Spleen (tissue), 11 donors: ENCODE measurements around the gene DNAH10. TPM values are rescaled to one million over a fixed set of nuclear protein-coding genes. Genes with fewer than 3 reads are reported as not detected.
A peak's percentile ranks its signal among the peaks of the same experiment; 100 is the strongest.

Source experiments
- DNase-seq: peaks from one replicate; pipeline ENCODE4 v3.0.0-alpha.2; 2020
- H3K27ac ChIP-seq, 8 donors: fragments of 200-600 bp; sonication (generic) in 7 of 8; 1 replicate in 4 of 8; 2 replicates in 4 of 8; pipeline versions ENCODE4 v1.5.0 to v1.8.0; 2016 to 2021; ENCODE audit warnings: inconsistent platforms in 4 of 8, mild to moderate bottlenecking in 4 of 8, moderate library complexity in 1 of 8
- H3K27me3 ChIP-seq, 7 donors: fragments of 200-600 bp; sonication (generic) in 6 of 7; replicated peaks in 1 of 7; 1 replicate in 4 of 7; 2 replicates in 3 of 7; pipeline versions ENCODE4 v1.5.0 to v1.8.0; 2016 to 2021; ENCODE audit warnings: inconsistent platforms in 3 of 7, mild to moderate bottlenecking in 1 of 7
- H3K36me3 ChIP-seq, 6 donors: fragments of 200-600 bp; sonication (generic) in 5 of 6; 1 replicate in 4 of 6; 2 replicates in 2 of 6; pipeline versions ENCODE4 v1.5.0 to v1.8.0; 2016 to 2021; ENCODE audit warnings: inconsistent platforms in 2 of 6
- H3K4me1 ChIP-seq, 6 donors: fragments of 200-600 bp; sonication (generic) in 5 of 6; 1 replicate in 3 of 6; 2 replicates in 3 of 6; pipeline versions ENCODE4 v1.5.0 to v1.8.0; 2016 to 2021; ENCODE audit warnings: inconsistent platforms in 3 of 6
- H3K4me3 ChIP-seq, 8 donors: fragments of 200-600 bp; sonication (generic) in 7 of 8; 1 replicate in 4 of 8; 2 replicates in 4 of 8; pipeline versions ENCODE4 v1.5.0 to v1.8.0; 2016 to 2021; ENCODE audit warnings: inconsistent platforms in 4 of 8, mild to moderate bottlenecking in 4 of 8, moderate library complexity in 2 of 8
- H3K9me3 ChIP-seq, 8 donors: fragments of 200-600 bp; sonication (generic) in 7 of 8; 1 replicate in 4 of 8; 2 replicates in 4 of 8; pipeline versions ENCODE4 v1.5.0 to v1.8.0; 2016 to 2021; ENCODE audit warnings: inconsistent platforms in 4 of 8
- POLR2A ChIP-seq, 3 donors: fragments of 450-650 bp; IDR thresholded peaks; one replicate each; pipeline ENCODE4 v1.5.1; 2017; ENCODE audit warnings: antibody characterized with exemption in 3 of 3, mild to moderate bottlenecking in 1 of 3
- POLR2AphosphoS5 ChIP-seq, 3 donors: sonication (generic); formaldehyde crosslinking; IDR thresholded peaks; one replicate each; pipeline ENCODE4 v1.5.1; 2017; ENCODE audit warnings: antibody characterized with exemption in 3 of 3
- WGBS, 5 donors: extraction: QIAGEN DNeasy Blood & Tissue Kit in 3 of 5; methylation state at CpG; one replicate each; pipeline versions ENCODE4 v1.1.5 to v1.1.7; 2013 to 2018; 5-methylcytosine and 5-hydroxymethylcytosine counted together
- intact Hi-C: fragments of 100-400 bp; cut with DNase I; formaldehyde crosslinking; loops from one replicate; pipeline ENCODE4 v1.15.0; 2023; ENCODE audit warnings: low total_unique reads
- polyA plus RNA-seq, 3 donors: library from polyadenylated mRNA; stranded (reverse); fragments of 200-250 nt; gene quantifications; one replicate each; pipeline ENCODE4 v1.2.1, GENCODE V29; 2013
- total RNA-seq, 7 donors: library from RNA; depleted of rRNA in 3 of 7; stranded (reverse); fragments of >200 nt in 3 of 7; fragmentation: NEBNext Ultra II Directional in 4 of 7; extraction: Animal tissue kit (Norgen Biotek cat#: 25700) in 4 of 7; gene quantifications; one replicate each; pipeline versions ENCODE4 v1.1.0 to v1.2.1, GENCODE V29; 2016 to 2021
- TF ChIP-seq, protein P1 (sequence below), 11 experiments: fragments of 200-600 bp in 7 of 11; fragments of 450-650 bp in 4 of 11; sonication (generic) in 4 of 11; IDR thresholded peaks in 8 of 11; conservative IDR thresholded peaks in 3 of 11; 1 replicate in 7 of 11; 2 replicates in 4 of 11; pipeline versions ENCODE4 v1.4.0 to v1.8.0; 2016 to 2021; ENCODE audit warnings: antibody characterized with exemption in 11 of 11, inconsistent platforms in 4 of 11, mild to moderate bottlenecking in 1 of 11
- donor health status: healthy with polysubstance abuse.
- donor health status: DM: no; HTN: no; CAD: no; lungs with moderate emphysema.
- donor health status: DM: no; HTN: no; CAD: no.
- donor health status: Bipolar disorder and iron deficiency.
- donor health status: healthy.
- donor health status: DM: no; HTN: no; CAD: no.
- donor health status: DM: yes; HTN: yes; CAD: no.

The DNAH10 gene
- total and polyA plus RNA-seq, 10 donors: 0.23 to 2.2 (median 0.43) TPM; not detected in 1

DNA sequence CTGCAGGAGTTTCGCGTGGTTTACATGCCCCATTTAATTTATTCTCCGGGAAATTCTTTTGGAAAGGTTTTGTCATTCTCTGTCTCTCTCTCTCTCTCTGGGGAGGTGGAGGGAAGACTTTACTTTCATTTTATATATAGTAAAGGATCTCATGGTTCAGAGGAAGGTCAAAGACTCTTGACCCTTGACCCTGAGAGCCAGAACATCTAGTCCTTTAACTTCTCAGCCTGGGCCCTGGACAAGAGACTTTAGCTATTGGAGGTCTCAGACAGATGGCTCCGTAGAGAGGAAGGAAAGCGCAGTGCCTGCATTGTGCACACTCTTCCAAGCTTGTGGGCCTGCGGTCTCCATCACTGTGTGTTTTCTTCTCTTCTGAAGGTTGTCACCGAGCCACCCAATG is 166.8 kb downstream of the DNAH10 start:
- peaks cover 0 to 8% (median 0%) of the 10 kb centered on the region in 6 donors for H3K4me1 ChIP-seq
- H3K27me3 ChIP-seq: peaks cover 0 to 20% (median 0%) of the 10 kb centered on the region in 7 donors
- no peak for DNase-seq
- peaks cover 0 to under 1% (median 0%) of the 10 kb centered on the region in 6 donors for H3K36me3 ChIP-seq
- 81 to 88% (median 84%) methylated on average over 7 of the region's 7 CpGs for WGBS, 5 donors
- H3K9me3 ChIP-seq: no peaks in the 10 kb centered on the region
- intact Hi-C loops: no loop called here
- no peak overlapping the region for H3K27ac ChIP-seq
- no peak for TF ChIP-seq POLR2A (IDR thresholded peaks at IDR 0.05)
- no peak overlapping the region for H3K4me3 ChIP-seq

DNA sequence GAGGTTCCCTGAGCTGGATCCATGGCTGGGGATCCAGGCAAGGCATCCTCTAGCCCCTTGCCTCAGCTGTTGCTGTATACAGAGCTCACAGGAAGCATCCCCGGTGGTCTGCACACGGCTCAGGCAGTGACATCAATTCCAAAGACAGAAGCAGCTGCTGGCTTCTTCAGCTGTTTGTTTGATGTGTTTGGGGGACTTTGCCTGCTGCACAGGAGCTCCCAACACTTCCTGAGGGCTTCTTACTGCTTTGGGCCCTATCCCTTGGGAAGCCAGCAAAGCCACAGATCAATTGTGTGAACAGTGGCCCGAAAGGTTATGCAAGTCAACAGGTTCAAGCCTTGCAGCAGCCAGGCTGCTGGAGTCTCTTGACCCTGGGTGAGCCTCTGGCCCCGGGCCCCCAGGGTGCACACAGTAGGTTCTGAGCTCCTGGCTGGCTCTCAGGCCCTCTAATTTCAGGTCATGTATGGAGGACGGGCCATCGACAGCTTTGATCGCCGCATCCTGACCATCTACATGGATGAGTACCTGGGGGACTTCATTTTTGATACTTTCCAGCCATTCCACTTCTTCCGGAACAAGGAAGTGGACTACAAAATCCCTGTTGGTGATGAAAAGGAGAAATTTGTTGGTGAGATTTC is 168.0 kb downstream of the DNAH10 start:
- DNase-seq: no peak
- WGBS, 5 donors: 79 to 90% (median 84%) methylated on average over 7 to 9 of the region's 9 CpGs
- H3K4me3 ChIP-seq: no peak overlapping the region

DNA sequence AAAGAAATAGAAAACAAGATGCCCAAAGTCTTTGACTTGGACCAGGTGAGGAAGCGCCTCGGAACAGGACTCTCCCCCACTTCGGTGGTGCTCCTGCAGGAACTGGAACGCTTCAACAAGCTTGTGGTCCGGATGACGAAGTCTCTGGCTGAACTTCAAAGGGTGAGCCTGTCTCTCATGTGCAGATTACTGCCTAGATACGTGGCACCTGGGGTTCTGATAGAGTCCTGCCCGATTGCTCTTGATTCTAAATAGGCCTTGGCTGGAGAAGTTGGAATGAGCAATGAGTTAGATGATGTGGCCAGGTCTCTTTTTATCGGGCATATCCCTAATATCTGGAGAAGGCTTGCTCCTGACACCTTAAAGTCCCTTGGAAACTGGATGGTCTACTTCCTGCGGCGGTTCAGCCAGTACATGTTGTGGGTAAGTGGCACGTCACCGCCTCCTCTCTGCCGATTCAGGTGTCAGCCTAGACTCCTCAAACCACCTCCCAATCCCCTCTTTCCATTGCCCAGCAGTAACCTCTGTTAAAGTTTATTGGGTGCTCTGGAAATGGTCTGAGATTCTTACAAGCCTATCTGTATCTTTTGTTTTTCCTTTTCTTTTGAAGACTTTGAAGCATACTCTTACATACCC is 169.7 kb downstream of the DNAH10 start:
- H3K27me3 ChIP-seq: peaks cover 0 to 14% (median 0%) of the 10 kb centered on the region in 7 donors
- WGBS, 5 donors: 78 to 89% (median 85%) methylated on average over 14 of the region's 14 CpGs
- no peaks in the 10 kb centered on the region for H3K9me3 ChIP-seq
- H3K36me3 ChIP-seq: peaks cover 0 to 28% (median 7%) of the 10 kb centered on the region in 6 donors
- H3K27ac ChIP-seq: no peak overlapping the region
- no peak for DNase-seq
- peaks cover 0 to 8% (median 0%) of the 10 kb centered on the region in 6 donors for H3K4me1 ChIP-seq
- intact Hi-C loops: no loop called here
- TF ChIP-seq POLR2A (IDR thresholded peaks at IDR 0.05): no peak
- TF ChIP-seq, protein P1, sequence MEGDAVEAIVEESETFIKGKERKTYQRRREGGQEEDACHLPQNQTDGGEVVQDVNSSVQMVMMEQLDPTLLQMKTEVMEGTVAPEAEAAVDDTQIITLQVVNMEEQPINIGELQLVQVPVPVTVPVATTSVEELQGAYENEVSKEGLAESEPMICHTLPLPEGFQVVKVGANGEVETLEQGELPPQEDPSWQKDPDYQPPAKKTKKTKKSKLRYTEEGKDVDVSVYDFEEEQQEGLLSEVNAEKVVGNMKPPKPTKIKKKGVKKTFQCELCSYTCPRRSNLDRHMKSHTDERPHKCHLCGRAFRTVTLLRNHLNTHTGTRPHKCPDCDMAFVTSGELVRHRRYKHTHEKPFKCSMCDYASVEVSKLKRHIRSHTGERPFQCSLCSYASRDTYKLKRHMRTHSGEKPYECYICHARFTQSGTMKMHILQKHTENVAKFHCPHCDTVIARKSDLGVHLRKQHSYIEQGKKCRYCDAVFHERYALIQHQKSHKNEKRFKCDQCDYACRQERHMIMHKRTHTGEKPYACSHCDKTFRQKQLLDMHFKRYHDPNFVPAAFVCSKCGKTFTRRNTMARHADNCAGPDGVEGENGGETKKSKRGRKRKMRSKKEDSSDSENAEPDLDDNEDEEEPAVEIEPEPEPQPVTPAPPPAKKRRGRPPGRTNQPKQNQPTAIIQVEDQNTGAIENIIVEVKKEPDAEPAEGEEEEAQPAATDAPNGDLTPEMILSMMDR (IDR thresholded peaks at IDR 0.05 in 8 of 11, conservative IDR thresholded peaks at IDR 0.05 in 3 of 11): no peak
- no peak for TF ChIP-seq POLR2AphosphoS5 (IDR thresholded peaks at IDR 0.05)
- H3K4me3 ChIP-seq: no peak overlapping the region

More for the DNA sequence above, 168.0 kb downstream of the DNAH10 start:
- H3K9me3 ChIP-seq: no peaks in the 10 kb centered on the region
- H3K27me3 ChIP-seq: peaks cover 0 to 20% (median 0%) of the 10 kb centered on the region in 7 donors
- TF ChIP-seq POLR2AphosphoS5 (IDR thresholded peaks at IDR 0.05): no peak
- intact Hi-C loops: no loop called here
- peaks cover 0 to 8% (median 0%) of the 10 kb centered on the region in 6 donors for H3K4me1 ChIP-seq
- H3K27ac ChIP-seq: no peak overlapping the region
- H3K36me3 ChIP-seq: peaks cover 0 to 12% (median 0%) of the 10 kb centered on the region in 6 donors

DNA sequence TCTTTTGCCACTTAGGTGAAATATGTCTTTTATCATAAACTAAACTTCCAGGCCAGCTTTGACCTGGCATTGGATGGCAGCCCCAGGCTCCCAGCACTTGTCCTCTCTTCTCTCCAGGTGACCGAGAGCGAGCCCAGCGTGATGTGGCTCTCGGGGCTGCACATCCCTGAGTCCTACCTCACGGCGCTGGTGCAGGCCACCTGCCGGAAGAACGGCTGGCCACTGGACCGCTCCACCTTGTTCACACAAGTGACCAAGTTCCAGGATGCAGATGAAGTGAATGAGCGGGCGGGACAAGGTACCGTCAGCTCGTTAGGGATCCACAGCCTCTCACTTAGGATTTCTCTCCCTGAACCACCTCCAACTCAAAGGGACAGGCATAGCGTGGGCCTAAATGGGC is 171.1 kb downstream of the DNAH10 start:
- no peak overlapping the region for H3K4me3 ChIP-seq
- H3K4me1 ChIP-seq: peaks cover 0 to 16% (median 11%) of the 10 kb centered on the region in 6 donors
- intact Hi-C loops: no loop called here
- no peak for DNase-seq
- no peaks in the 10 kb centered on the region for H3K9me3 ChIP-seq
- H3K27ac ChIP-seq: no peak overlapping the region
- 90 to 94% (median 92%) methylated on average over 14 of the region's 14 CpGs for WGBS, 5 donors
- peaks cover 0 to 36% (median 11%) of the 10 kb centered on the region in 6 donors for H3K36me3 ChIP-seq
- TF ChIP-seq, protein P1 (IDR thresholded peaks at IDR 0.05 in 8 of 11, conservative IDR thresholded peaks at IDR 0.05 in 3 of 11): no peak
- peak in 1 of 3 donors; percentile 38 for TF ChIP-seq POLR2AphosphoS5 (IDR thresholded peaks at IDR 0.05)
- H3K27me3 ChIP-seq: peaks cover 0 to 2% (median 0%) of the 10 kb centered on the region in 7 donors

DNA sequence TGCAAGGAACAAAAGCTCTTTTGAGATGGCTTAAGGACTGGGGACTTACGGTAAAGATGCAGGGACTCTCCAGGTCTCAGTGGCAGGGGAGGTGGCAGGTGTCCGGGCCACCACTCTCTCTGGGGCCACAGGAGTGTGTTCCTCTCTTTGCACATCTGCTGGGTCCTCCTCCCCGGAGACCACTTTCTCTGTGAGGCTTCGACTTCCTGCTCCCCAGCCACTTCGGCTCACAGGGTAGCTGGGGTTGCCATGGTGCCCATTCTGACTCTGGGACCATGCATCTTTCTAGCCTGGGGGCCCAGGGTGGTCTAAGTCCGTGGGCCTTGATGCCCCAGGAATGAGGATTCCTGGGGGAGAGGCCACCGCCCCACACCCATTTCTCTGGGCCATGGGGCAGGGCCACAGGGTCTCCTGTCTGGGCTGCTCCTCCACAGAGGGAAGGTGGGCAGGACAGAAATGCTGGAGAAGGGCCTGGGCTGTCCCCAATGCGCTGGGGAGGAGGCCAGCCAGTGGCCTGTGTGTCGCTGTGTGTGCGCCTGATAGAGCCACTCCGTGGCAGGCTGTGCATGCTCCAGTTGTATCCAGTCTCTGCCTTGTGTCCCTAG is 172.0 kb downstream of the DNAH10 start:
- TF ChIP-seq POLR2AphosphoS5 (IDR thresholded peaks at IDR 0.05): peak in 1 of 3 donors; percentile 21
- no peak for TF ChIP-seq POLR2A (IDR thresholded peaks at IDR 0.05)
- WGBS, 5 donors: 71 to 80% (median 77%) methylated on average over 10 to 11 of the region's 11 CpGs
- no peak overlapping the region for H3K27ac ChIP-seq
- no peak overlapping the region for H3K4me3 ChIP-seq
- intact Hi-C loops: no loop called here
- H3K36me3 ChIP-seq: peaks cover 0 to 37% (median 11%) of the 10 kb centered on the region in 6 donors
- DNase-seq: no peak
- H3K9me3 ChIP-seq: no peaks in the 10 kb centered on the region
- H3K27me3 ChIP-seq: no peaks in the 10 kb centered on the region
- H3K4me1 ChIP-seq: peaks cover 5 to 24% (median 16%) of the 10 kb centered on the region in 6 donors
